ENCODE measurements around the gene RBM8A. TPM values are rescaled to one million over a fixed set of nuclear protein-coding genes. Genes with fewer than 3 reads are reported as not detected.

RBM8A gene
- total and polyA plus RNA-seq, 4 donors: 48.8 to 66.2 (median 57.5) TPM

DNA sequence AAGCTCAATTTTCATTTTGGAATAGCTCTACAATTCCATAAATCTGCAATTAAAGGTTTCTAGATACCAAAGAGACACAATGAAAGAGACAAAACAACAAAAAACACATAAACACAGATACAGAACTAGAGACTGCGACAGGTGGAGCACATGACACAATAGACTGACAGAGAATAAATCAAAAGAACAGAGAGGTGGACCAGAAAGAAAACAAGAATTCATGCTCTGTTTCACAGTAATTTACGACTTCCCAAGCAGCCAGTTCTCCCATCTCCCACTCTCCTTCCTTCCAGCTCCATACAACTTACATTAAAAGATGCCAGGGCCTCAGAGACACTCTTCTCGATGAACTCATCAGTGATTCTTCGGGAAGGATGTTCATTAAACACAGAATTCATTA is 15.1 kb upstream of the RBM8A start:
- H3K36me3 ChIP-seq (ENCODE audit: control insufficient read depth in 4 of 4, insufficient read depth in 3 of 4, low read depth in 1 of 4, low read length in 3 of 4): peaks cover 3 to 8% (median 6%) of the 10 kb centered on the region in 4 donors
- no peak for DNase-seq (ENCODE audit: low spot score)

DNA sequence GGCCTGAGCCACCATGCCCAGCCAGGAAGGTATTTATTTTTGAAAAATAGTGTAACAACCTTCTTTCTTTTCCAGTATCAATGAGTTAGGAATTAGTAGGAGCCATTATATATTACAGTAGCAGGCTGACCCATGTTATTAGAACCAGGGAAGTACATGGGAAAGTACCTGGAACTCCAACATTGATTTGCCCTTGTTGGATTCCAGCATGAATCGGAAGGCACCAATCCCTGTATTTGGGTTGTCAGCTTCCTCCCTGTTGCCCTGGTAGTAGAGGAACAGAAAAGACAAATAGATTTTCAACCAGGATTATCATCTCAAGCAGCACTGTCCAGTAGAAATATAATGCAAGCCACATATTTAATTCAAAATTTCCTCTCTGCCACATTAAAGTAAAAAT is 10.2 kb upstream of the RBM8A start:
- Histone ChIP-seq H3K36me3 (ENCODE audit: control insufficient read depth in 4 of 4, insufficient read depth in 3 of 4, low read depth in 1 of 4, low read length in 3 of 4) (peaks cover 2 to 17% (median 10%) of the 10 kb centered on the region in 4 donors), H3K27me3 (ENCODE audit: control insufficient read depth in 4 of 4, insufficient read depth in 4 of 4, low read length in 3 of 4) (no peaks in the 10 kb centered on the region), H3K9me3 (ENCODE audit: control insufficient read depth in 4 of 4, low read length in 3 of 4) (no peaks in the 10 kb centered on the region), H3K9ac (ENCODE audit: low read depth in 1 of 2, low read length in 2 of 2) (no peak overlapping the region), H3K4me1 (ENCODE audit: control insufficient read depth in 4 of 4, insufficient read depth in 4 of 4, low read length in 3 of 4) (peaks cover 0 to 2% (median 0%) of the 10 kb centered on the region in 4 donors), H3K4me3 (ENCODE audit: low read depth in 1 of 3, low read length in 3 of 3) (no peak overlapping the region), H3K27ac (ENCODE audit: low read depth in 1 of 2, low read length in 2 of 2) (no peak overlapping the region)
- DNase-seq (ENCODE audit: low spot score): no peak
- WGBS: 67% methylated on average over 1 of the region's 1 CpG
- TF ChIP-seq, protein P1, sequence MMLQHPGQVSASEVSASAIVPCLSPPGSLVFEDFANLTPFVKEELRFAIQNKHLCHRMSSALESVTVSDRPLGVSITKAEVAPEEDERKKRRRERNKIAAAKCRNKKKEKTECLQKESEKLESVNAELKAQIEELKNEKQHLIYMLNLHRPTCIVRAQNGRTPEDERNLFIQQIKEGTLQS (IDR thresholded peaks at IDR 0.05): no peak
- TF ChIP-seq YY1 (IDR thresholded peaks at IDR 0.05): no peak
- TF ChIP-seq SP1 (IDR thresholded peaks at IDR 0.05): no peak
- TF ChIP-seq, protein P2, sequence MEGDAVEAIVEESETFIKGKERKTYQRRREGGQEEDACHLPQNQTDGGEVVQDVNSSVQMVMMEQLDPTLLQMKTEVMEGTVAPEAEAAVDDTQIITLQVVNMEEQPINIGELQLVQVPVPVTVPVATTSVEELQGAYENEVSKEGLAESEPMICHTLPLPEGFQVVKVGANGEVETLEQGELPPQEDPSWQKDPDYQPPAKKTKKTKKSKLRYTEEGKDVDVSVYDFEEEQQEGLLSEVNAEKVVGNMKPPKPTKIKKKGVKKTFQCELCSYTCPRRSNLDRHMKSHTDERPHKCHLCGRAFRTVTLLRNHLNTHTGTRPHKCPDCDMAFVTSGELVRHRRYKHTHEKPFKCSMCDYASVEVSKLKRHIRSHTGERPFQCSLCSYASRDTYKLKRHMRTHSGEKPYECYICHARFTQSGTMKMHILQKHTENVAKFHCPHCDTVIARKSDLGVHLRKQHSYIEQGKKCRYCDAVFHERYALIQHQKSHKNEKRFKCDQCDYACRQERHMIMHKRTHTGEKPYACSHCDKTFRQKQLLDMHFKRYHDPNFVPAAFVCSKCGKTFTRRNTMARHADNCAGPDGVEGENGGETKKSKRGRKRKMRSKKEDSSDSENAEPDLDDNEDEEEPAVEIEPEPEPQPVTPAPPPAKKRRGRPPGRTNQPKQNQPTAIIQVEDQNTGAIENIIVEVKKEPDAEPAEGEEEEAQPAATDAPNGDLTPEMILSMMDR (IDR thresholded peaks at IDR 0.05; ENCODE audit: low read depth, low read length, missing input control): no peak
- no peak for TF ChIP-seq TAF1 (conservative IDR thresholded peaks at IDR 0.05)
- no peak for TF ChIP-seq HNF4A (conservative IDR thresholded peaks at IDR 0.05)
- no peak for TF ChIP-seq EGR1 (IDR thresholded peaks at IDR 0.05; ENCODE audit: low read depth in 2 of 2)
- TF ChIP-seq, protein P3, sequence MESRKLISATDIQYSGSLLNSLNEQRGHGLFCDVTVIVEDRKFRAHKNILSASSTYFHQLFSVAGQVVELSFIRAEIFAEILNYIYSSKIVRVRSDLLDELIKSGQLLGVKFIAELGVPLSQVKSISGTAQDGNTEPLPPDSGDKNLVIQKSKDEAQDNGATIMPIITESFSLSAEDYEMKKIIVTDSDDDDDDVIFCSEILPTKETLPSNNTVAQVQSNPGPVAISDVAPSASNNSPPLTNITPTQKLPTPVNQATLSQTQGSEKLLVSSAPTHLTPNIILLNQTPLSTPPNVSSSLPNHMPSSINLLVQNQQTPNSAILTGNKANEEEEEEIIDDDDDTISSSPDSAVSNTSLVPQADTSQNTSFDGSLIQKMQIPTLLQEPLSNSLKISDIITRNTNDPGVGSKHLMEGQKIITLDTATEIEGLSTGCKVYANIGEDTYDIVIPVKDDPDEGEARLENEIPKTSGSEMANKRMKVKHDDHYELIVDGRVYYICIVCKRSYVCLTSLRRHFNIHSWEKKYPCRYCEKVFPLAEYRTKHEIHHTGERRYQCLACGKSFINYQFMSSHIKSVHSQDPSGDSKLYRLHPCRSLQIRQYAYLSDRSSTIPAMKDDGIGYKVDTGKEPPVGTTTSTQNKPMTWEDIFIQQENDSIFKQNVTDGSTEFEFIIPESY (IDR thresholded peaks at IDR 0.05): no peak

More for the DNA sequence above, 15.1 kb upstream of the RBM8A start:
- H3K27ac ChIP-seq (ENCODE audit: low read depth in 1 of 2, low read length in 2 of 2): no peak overlapping the region
- no peaks in the 10 kb centered on the region for H3K9me3 ChIP-seq (ENCODE audit: control insufficient read depth in 4 of 4, low read length in 3 of 4)
- H3K4me1 ChIP-seq (ENCODE audit: control insufficient read depth in 4 of 4, insufficient read depth in 4 of 4, low read length in 3 of 4): peaks cover 0 to 4% (median under 1%) of the 10 kb centered on the region in 4 donors
- 93% methylated on average over 4 of the region's 4 CpGs for WGBS
- no peak overlapping the region for H3K4me3 ChIP-seq (ENCODE audit: low read depth in 1 of 3, low read length in 3 of 3)
- H3K27me3 ChIP-seq (ENCODE audit: control insufficient read depth in 4 of 4, insufficient read depth in 4 of 4, low read length in 3 of 4): no peaks in the 10 kb centered on the region
- no peak overlapping the region for H3K9ac ChIP-seq (ENCODE audit: low read depth in 1 of 2, low read length in 2 of 2)
- no peak for TF ChIP-seq JUND (IDR thresholded peaks at IDR 0.05)
- TF ChIP-seq, protein P2 (IDR thresholded peaks at IDR 0.05; ENCODE audit: low read depth, low read length, missing input control): no peak
- TF ChIP-seq SP1 (IDR thresholded peaks at IDR 0.05): no peak
- TF ChIP-seq, protein P1 (IDR thresholded peaks at IDR 0.05): no peak
- TF ChIP-seq, protein P3 (IDR thresholded peaks at IDR 0.05): no peak
- no peak for TF ChIP-seq RXRA (IDR thresholded peaks at IDR 0.05)
- TF ChIP-seq, protein P4, sequence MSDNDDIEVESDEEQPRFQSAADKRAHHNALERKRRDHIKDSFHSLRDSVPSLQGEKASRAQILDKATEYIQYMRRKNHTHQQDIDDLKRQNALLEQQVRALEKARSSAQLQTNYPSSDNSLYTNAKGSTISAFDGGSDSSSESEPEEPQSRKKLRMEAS (IDR thresholded peaks at IDR 0.05): no peak
- TF ChIP-seq FOXA1 (IDR thresholded peaks at IDR 0.05): no peak
- TF ChIP-seq EGR1 (IDR thresholded peaks at IDR 0.05; ENCODE audit: low read depth in 2 of 2): no peak
- no peak for TF ChIP-seq HNF4G (IDR thresholded peaks at IDR 0.05)
- TF ChIP-seq HNF4A (conservative IDR thresholded peaks at IDR 0.05): no peak
- TF ChIP-seq, protein P5, sequence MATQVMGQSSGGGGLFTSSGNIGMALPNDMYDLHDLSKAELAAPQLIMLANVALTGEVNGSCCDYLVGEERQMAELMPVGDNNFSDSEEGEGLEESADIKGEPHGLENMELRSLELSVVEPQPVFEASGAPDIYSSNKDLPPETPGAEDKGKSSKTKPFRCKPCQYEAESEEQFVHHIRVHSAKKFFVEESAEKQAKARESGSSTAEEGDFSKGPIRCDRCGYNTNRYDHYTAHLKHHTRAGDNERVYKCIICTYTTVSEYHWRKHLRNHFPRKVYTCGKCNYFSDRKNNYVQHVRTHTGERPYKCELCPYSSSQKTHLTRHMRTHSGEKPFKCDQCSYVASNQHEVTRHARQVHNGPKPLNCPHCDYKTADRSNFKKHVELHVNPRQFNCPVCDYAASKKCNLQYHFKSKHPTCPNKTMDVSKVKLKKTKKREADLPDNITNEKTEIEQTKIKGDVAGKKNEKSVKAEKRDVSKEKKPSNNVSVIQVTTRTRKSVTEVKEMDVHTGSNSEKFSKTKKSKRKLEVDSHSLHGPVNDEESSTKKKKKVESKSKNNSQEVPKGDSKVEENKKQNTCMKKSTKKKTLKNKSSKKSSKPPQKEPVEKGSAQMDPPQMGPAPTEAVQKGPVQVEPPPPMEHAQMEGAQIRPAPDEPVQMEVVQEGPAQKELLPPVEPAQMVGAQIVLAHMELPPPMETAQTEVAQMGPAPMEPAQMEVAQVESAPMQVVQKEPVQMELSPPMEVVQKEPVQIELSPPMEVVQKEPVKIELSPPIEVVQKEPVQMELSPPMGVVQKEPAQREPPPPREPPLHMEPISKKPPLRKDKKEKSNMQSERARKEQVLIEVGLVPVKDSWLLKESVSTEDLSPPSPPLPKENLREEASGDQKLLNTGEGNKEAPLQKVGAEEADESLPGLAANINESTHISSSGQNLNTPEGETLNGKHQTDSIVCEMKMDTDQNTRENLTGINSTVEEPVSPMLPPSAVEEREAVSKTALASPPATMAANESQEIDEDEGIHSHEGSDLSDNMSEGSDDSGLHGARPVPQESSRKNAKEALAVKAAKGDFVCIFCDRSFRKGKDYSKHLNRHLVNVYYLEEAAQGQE (IDR thresholded peaks at IDR 0.05): no peak
- no peak for TF ChIP-seq NR2F2 (IDR thresholded peaks at IDR 0.05)
